Measurements from ENCODE around the gene IL5.

- TF ChIP-seq, protein P1, sequence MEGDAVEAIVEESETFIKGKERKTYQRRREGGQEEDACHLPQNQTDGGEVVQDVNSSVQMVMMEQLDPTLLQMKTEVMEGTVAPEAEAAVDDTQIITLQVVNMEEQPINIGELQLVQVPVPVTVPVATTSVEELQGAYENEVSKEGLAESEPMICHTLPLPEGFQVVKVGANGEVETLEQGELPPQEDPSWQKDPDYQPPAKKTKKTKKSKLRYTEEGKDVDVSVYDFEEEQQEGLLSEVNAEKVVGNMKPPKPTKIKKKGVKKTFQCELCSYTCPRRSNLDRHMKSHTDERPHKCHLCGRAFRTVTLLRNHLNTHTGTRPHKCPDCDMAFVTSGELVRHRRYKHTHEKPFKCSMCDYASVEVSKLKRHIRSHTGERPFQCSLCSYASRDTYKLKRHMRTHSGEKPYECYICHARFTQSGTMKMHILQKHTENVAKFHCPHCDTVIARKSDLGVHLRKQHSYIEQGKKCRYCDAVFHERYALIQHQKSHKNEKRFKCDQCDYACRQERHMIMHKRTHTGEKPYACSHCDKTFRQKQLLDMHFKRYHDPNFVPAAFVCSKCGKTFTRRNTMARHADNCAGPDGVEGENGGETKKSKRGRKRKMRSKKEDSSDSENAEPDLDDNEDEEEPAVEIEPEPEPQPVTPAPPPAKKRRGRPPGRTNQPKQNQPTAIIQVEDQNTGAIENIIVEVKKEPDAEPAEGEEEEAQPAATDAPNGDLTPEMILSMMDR (IDR thresholded peaks at IDR 0.05; ENCODE audit: low read depth, low read length) = no peak
- TF ChIP-seq EZH2phosphoT487 (IDR thresholded peaks at IDR 0.05; ENCODE audit: low read depth) = no peak
Measured at GRCh38 chr5:132592521-132592920, 49.2 kb upstream of the IL5 start.

Data from OCI-LY3 (cell line).